HG02678 (cell line): ENCODE data around the gene DYNC1I1.

ENCODE experiments used
- ATAC-seq: cut with Tn5 transposase; IDR thresholded peaks from one replicate; pipeline ENCODE4 v1.9.1; 2021; ENCODE audit warnings: mild to moderate bottlenecking, moderate library complexity; ENCODE audit not compliant: unreplicated experiment

DYNC1I1 gene

GRCh38 chr7:95847061-95847460, 74.7 kb downstream of the DYNC1I1 start:
- no peak for ATAC-seq

- no peak for ATAC-seq
Measured at GRCh38 chr7:95859429-95859828, 87.1 kb downstream of the DYNC1I1 start.

- ATAC-seq: no peak
Measured at GRCh38 chr7:95861041-95861440, 88.7 kb downstream of the DYNC1I1 start.

GRCh38 chr7:95863623-95864022, 91.3 kb downstream of the DYNC1I1 start:
- ATAC-seq: no peak

GRCh38 chr7:95865716-95866371, 93.5 kb downstream of the DYNC1I1 start:
- no peak for ATAC-seq

DNA sequence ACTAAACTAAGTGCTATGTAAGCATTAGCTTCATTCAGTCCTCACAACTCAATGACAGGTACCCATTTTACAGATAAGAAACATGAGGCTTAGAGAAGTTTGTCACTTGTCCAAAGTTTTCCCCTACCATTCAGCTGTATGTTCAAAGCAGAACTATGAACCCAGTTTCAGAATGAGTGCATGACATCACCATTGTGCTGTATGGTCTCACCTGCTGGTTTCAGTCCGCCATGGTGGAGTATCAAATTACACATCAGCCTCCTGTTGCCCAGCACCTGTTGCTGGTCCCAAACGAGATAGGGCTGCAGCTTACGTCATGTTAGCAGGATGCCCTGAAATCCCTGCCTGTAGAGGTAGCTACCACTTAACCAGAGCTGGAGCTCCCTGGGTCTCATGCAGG, 95.0 kb downstream of the DYNC1I1 start:
- no peak for ATAC-seq

GRCh38 chr7:95871075-95871848, 98.9 kb downstream of the DYNC1I1 start:
- peak; percentile 52 for ATAC-seq

- ATAC-seq: no peak
Measured at GRCh38 chr7:95871896-95872295, 99.5 kb downstream of the DYNC1I1 start.

GRCh38 chr7:95874129-95874528, 101.8 kb downstream of the DYNC1I1 start:
- no peak for ATAC-seq

- ATAC-seq: no peak
Measured at GRCh38 chr7:95874541-95875265, 102.3 kb downstream of the DYNC1I1 start.

DNA sequence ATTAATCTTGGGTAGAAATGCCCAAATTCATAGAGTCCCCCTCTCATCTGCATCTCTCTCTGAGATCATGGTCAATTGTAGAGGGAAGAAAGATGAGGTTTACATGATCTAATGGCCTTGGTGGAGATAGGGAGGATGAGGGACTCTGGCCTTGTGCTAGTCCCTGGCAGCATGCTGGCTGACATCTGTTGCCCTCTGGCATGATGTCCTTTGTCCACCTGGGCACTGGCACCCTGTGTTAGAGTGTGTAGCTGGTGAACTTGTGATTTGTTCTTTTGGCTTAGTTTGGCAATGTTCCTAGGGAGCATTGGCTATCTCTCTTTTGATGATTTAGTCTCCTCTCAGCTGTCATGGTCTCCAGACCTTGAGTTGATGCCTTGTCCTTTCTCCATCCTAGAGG, 103.2 kb downstream of the DYNC1I1 start:
- ATAC-seq: no peak

GRCh38 chr7:95878677-95879076, 106.3 kb downstream of the DYNC1I1 start:
- no peak for ATAC-seq

GRCh38 chr7:95881597-95881996, 109.2 kb downstream of the DYNC1I1 start:
- no peak for ATAC-seq

DNA sequence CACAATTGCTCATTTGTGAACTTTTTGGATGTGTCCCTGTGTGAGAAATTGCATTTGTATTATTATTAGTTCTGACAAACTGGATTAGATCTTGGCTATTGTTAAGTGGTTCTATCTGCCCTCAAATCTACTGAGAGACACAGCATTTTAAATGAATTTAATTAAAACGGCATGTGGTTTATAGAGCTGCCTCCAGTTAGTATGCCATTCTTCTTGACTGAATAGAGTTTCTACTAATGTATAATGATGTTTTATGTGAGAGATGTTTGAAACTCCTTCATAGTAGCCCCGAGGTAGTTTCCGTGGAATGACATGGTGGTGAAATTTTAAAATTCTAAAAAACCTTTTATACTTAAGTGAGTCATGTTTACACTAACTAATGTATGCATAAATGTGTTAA, 110.9 kb downstream of the DYNC1I1 start:
- no peak for ATAC-seq

GRCh38 chr7:95886501-95887090, 114.2 kb downstream of the DYNC1I1 start:
- no peak for ATAC-seq

DNA sequence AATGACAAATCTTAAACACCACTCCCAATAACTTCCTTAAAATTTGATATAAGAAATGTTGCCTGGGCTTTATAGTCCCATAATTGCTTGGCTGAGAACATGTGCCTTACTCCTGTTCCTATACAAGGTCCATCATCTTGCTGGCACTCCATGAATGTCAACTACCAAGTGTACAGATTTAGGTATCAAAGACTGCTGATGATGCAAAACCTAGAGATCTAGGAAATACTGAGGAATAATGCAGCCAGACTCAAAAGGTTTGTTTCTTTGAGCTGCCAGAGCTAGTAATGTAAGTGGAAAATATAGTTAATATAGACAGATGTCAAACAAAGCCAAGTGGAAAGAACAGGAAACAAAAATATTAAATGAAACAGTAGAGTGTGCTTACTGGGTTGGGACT, 121.1 kb downstream of the DYNC1I1 start:
- ATAC-seq: no peak

GRCh38 chr7:95897557-95898251, 125.3 kb downstream of the DYNC1I1 start:
- no peak for ATAC-seq

- no peak for ATAC-seq
Measured at GRCh38 chr7:95899919-95900513, 127.7 kb downstream of the DYNC1I1 start.

- no peak for ATAC-seq
Measured at GRCh38 chr7:95901006-95901405, 128.7 kb downstream of the DYNC1I1 start.

DNA sequence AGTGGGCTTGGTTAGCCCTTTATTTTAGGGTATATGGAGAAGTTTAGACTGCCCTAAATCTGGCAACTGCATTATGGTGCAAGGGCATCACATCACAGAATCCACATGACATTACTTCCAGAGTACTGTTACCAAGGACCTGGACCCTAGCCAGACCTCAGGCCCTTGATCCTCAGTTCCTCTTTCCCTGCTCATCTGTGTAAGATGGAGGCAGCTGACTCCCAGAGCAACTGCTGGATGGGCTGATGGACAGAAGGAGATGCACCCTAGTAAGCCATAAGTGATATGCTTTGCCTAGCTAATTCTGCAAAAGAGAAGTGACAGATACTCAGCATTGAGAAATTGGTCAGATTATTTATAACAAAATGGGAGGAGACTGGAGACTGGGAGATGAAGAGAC, 131.7 kb downstream of the DYNC1I1 start:
- ATAC-seq: no peak
